ENCODE results near the gene NUMB. TPM values are rescaled to one million over a fixed set of nuclear protein-coding genes. Genes with fewer than 3 reads are reported as not detected.

The NUMB gene
- total RNA-seq, 1 experiment from 2014 or later = 46.5 TPM

DNA sequence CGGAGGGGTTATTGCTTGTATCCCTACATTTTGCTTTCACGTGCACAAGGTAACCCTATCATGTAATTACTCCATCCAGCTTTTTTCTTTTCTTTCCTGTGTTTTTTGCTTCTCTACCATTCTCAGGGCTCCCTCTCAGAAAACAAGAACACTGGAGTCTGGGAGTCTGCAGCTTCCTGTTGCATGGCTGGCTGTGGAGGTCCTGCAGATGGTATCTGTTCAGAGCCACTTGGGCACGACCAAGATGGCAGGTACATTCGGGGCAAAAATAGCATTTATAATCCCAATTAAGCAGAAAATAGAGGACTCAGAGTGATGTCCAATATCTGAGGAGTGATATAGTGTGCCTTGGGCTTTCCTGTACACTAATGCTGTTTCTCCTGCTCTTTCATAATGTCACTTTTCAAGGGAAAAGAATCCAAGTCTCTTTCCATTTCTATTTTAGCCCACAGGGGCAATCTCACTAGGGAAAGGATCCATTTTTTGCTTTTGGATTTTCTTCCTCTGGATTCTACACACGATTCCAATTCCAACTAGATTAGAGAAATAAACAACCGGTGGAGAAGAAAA is 3.2 kb upstream of the NUMB start:
- H3K18ac ChIP-seq (ENCODE audit: insufficient read length, low read depth, low read length) = no peak overlapping the region
- no peak for DNase-seq

More for the DNA sequence above, 3.2 kb upstream of the NUMB start:
- H3K4me3 Mint-ChIP-seq = no peak overlapping the region
- Histone ChIP-seq H3K9me3 (ENCODE audit: control insufficient read depth, low read depth, low read length) (no peaks in the 10 kb centered on the region), H3K56ac (ENCODE audit: insufficient read length, low read depth, low read length) (no peak overlapping the region), H2BK5ac (ENCODE audit: insufficient read length, low read length) (no peak overlapping the region), H3K27me3 (ENCODE audit: insufficient read depth, low read length) (no peaks in the 10 kb centered on the region), H2AFZ (ENCODE audit: low read length) (no peak overlapping the region), H2BK15ac (ENCODE audit: low read depth, low read length) (no peak overlapping the region), H3K14ac (ENCODE audit: insufficient read depth, low read length) (no peak overlapping the region), H3K79me2 (ENCODE audit: insufficient read depth, low read length) (peaks cover 2% of the 10 kb centered on the region; the same call in 1 of the 2 replicates), H4K5ac (ENCODE audit: insufficient read length, low read depth, low read length) (no peak overlapping the region), H3K4me2 (ENCODE audit: insufficient read depth, insufficient read length, low read length) (no peak overlapping the region), H3K4me1 (ENCODE audit: insufficient read depth, low read length) (no peaks in the 10 kb centered on the region), H2BK120ac (ENCODE audit: low read depth, low read length, poor library complexity, severe bottlenecking) (no peak overlapping the region), H2AK5ac (ENCODE audit: insufficient read length, low read length) (no peak overlapping the region), H4K20me1 (ENCODE audit: control insufficient read depth, insufficient read depth, insufficient read length) (no peaks in the 10 kb centered on the region), H3K23me2 (ENCODE audit: insufficient read length, low read depth, low read length, poor library complexity, severe bottlenecking) (peaks cover 8% of the 10 kb centered on the region), H3K23ac (ENCODE audit: insufficient read length, low read depth, low read length) (no peak overlapping the region), H2BK12ac (ENCODE audit: insufficient read length, low read depth, low read length) (no peak overlapping the region), H4K91ac (ENCODE audit: insufficient read length, low read depth, low read length) (no peak overlapping the region), H3K4ac (ENCODE audit: low read depth, low read length) (no peak overlapping the region), H3T11ph (ENCODE audit: low read length) (no peak overlapping the region), H4K8ac (replicated peaks; ENCODE audit: insufficient read length, low read depth, low read length) (no peak overlapping the region), H3K27ac (ENCODE audit: insufficient read length, low read depth, low read length) (no peak overlapping the region), H3K9ac (ENCODE audit: extremely low read depth, insufficient read length, low read length) (no peak overlapping the region), H2BK20ac (ENCODE audit: low read depth, low read length, poor library complexity, severe bottlenecking) (no peak overlapping the region), H3K79me1 (ENCODE audit: insufficient read depth, low read depth, low read length, poor library complexity, severe bottlenecking) (no peaks in the 10 kb centered on the region)
- H3K27me3 Mint-ChIP-seq (ENCODE audit: low read depth) = no peaks in the 10 kb centered on the region
- no peaks in the 10 kb centered on the region for H3K36me3 Mint-ChIP-seq (ENCODE audit: insufficient read depth in 1 of 3, low read depth in 3 of 3)
- no CpG with 5 or more reads among the region's 6 CpGs for WGBS (ENCODE audit: extremely low coverage, insufficient read length, low lambda C conversion rate)
- TF ChIP-seq, protein P1, sequence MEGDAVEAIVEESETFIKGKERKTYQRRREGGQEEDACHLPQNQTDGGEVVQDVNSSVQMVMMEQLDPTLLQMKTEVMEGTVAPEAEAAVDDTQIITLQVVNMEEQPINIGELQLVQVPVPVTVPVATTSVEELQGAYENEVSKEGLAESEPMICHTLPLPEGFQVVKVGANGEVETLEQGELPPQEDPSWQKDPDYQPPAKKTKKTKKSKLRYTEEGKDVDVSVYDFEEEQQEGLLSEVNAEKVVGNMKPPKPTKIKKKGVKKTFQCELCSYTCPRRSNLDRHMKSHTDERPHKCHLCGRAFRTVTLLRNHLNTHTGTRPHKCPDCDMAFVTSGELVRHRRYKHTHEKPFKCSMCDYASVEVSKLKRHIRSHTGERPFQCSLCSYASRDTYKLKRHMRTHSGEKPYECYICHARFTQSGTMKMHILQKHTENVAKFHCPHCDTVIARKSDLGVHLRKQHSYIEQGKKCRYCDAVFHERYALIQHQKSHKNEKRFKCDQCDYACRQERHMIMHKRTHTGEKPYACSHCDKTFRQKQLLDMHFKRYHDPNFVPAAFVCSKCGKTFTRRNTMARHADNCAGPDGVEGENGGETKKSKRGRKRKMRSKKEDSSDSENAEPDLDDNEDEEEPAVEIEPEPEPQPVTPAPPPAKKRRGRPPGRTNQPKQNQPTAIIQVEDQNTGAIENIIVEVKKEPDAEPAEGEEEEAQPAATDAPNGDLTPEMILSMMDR (conservative IDR thresholded peaks at IDR 0.05) = no peak
- H3K4me1 Mint-ChIP-seq = peaks cover 28 to 37% of the 10 kb centered on the region in 2 experiments
- no peak overlapping the region for H3K27ac Mint-ChIP-seq
- no peaks in the 10 kb centered on the region for H3K9me3 Mint-ChIP-seq
